Body of pancreas (tissue), 4 donors: ENCODE measurements around the gene SULT1E1.

Source experiments
- POLR2A ChIP-seq, 3 donors: fragments of 450-650 bp; IDR thresholded peaks; one replicate each; pipeline ENCODE4 v1.6.1; 2016; ENCODE audit warnings: antibody characterized with exemption in 3 of 3, mild to moderate bottlenecking in 2 of 3
- TF ChIP-seq, protein P1 (sequence below), 7 experiments: fragments of 450-650 bp in 4 of 7; fragments of 200-600 bp in 3 of 7; sonication (generic) in 3 of 7; IDR thresholded peaks; one replicate each; pipeline ENCODE4 v1.5.1; 2016 to 2019; ENCODE audit warnings: antibody characterized with exemption in 7 of 7

- no peak for TF ChIP-seq POLR2A (IDR thresholded peaks at IDR 0.05)
- TF ChIP-seq, protein P1, sequence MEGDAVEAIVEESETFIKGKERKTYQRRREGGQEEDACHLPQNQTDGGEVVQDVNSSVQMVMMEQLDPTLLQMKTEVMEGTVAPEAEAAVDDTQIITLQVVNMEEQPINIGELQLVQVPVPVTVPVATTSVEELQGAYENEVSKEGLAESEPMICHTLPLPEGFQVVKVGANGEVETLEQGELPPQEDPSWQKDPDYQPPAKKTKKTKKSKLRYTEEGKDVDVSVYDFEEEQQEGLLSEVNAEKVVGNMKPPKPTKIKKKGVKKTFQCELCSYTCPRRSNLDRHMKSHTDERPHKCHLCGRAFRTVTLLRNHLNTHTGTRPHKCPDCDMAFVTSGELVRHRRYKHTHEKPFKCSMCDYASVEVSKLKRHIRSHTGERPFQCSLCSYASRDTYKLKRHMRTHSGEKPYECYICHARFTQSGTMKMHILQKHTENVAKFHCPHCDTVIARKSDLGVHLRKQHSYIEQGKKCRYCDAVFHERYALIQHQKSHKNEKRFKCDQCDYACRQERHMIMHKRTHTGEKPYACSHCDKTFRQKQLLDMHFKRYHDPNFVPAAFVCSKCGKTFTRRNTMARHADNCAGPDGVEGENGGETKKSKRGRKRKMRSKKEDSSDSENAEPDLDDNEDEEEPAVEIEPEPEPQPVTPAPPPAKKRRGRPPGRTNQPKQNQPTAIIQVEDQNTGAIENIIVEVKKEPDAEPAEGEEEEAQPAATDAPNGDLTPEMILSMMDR (IDR thresholded peaks at IDR 0.05): no peak
Measured at GRCh38 chr4:69831270-69831627, 28.7 kb downstream of the SULT1E1 start.
